Measurements from ENCODE around the gene ALG12.

Gene ALG12

GRCh38 chr22:49917974-49918910, at the start of gene ALG12, which contains the start of gene CRELD2:
ALG12 (minus strand) TSS chr22:49918438; CDS start chr22:49913765, 4,673 bp downstream.
CRELD2 (plus strand) TSS chr22:49918634; CDS start chr22:49918770, 136 bp downstream.
- DNase-seq = peak; percentile 98

- no peak for DNase-seq
Measured at GRCh38 chr22:49967706-49968208, 49.5 kb upstream of the ALG12 start.

GRCh38 chr22:49966774-49967705, 48.8 kb upstream of the ALG12 start:
- DNase-seq = no peak

DNA sequence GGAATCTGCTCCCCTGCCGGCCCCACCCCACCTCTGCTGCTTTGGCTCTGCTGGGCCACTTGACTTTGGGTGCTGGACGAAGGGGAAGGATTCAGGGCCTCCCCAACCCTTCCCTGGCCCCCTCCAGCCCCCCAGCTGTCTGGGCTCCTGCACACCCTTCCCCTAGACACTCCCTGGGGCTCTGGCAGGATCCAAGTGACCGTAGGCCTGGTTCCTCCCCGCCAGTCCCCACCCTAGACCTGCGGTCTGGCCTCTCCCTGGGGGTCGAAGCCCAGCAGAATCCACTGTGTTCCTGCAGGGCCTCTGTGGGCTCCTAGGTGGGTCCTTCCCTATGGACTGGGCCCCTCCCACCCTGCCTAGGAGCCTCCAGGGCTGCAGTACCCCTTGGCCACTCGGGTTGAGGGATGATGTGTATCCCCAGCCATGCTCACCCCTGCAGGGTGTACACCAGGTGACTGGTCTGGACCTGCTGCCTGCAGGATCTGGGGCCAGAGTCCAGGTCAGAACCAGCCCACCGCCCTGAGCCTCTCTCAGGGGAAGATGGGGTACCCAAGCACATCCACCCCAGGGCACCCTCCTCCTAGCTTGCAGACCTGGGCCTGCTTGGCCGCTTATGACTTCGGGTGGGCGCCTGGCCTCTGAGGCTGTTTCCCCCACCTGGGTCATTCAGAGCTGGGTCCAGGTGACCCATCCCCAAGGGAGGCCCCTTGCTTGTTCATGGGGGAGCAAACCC, 48.0 kb upstream of the ALG12 start:
- no peak for DNase-seq

- DNase-seq = no peak
Measured at GRCh38 chr22:49965091-49966040, 47.1 kb upstream of the ALG12 start.

- no peak for DNase-seq
Measured at GRCh38 chr22:49964136-49965090, 46.2 kb upstream of the ALG12 start.

- DNase-seq = no peak
Measured at GRCh38 chr22:49963647-49964026, 45.4 kb upstream of the ALG12 start.

GRCh38 chr22:49962751-49963646, 44.8 kb upstream of the ALG12 start:
- DNase-seq = no peak

DNA sequence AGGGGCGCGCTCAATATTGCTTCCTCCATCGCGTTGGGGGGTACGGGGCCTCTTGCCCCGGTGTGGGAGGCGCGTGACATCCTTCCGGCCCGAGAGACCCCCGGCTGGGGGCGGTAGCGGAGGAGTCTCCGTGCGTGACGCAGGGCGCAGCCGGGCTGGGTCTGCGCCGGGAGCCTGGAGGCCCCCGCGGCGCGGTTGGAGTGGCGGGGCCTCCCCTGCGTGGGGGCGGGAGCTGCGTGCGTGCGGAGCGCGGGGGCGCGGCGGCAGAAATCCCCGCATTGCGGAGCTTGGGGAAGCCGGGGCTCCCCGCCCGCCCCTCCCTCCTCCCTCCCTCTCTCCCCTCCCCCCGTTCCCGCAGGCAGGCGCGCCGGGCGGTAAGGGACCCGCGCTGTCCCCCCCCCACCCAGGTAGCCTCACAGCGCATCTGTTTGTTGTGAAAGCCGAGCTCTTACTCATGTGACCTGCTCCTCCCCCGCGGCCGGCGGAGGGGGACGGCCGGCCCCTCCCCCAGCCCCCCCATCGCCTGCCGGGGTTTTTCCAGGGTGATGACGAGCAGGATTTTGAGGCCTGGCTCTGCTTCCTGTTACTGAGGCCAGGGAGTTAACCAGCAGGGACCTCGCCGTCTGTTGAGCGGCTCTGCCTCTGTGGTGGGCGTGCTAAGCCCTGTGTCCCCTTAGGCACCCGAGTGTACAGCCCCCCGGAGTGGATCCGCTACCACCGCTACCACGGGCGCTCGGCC, 43.9 kb upstream of the ALG12 start:
- peak; percentile 88 for DNase-seq

DNA sequence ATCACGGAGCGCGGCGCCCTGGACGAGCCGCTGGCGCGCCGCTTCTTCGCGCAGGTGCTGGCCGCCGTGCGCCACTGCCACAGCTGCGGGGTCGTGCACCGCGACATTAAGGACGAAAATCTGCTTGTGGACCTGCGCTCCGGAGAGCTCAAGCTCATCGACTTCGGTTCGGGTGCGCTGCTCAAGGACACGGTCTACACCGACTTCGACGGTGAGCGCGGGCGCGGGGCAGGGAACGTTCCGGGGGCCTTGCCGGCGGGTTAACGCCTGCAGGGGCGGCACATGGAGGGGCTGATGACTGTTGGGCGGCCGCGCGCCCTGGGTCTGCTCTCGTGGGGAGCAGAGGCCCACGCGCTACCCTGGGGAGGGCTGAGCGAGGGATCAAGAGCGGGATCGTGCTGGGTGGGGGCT, 43.4 kb upstream of the ALG12 start:
- no peak for DNase-seq

DNA sequence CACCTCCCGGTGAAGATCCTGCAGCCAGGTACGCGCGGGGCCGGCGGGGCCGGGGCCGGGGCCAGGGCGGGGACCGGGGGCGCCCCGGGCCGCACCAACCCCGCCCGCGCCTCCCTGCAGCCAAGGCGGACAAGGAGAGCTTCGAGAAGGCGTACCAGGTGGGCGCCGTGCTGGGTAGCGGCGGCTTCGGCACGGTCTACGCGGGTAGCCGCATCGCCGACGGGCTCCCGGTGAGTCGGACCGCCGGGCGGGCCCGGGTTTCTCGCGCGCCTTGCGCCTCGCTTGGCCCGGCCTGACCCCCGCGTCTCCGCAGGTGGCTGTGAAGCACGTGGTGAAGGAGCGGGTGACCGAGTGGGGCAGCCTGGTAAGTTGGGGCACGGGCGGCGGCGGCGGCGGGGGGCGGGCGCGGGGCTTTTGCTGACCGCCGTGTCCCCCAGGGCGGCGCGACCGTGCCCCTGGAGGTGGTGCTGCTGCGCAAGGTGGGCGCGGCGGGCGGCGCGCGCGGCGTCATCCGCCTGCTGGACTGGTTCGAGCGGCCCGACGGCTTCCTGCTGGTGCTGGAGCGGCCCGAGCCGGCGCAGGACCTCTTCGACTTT, 42.9 kb upstream of the ALG12 start:
- DNase-seq = no peak

GRCh38 chr22:49960159-49961004, 42.1 kb upstream of the ALG12 start, which contains the start of gene PIM3:
PIM3 (plus strand) TSS chr22:49960772; CDS start chr22:49960948, 176 bp downstream.
- DNase-seq = peak; percentile 93

DNA sequence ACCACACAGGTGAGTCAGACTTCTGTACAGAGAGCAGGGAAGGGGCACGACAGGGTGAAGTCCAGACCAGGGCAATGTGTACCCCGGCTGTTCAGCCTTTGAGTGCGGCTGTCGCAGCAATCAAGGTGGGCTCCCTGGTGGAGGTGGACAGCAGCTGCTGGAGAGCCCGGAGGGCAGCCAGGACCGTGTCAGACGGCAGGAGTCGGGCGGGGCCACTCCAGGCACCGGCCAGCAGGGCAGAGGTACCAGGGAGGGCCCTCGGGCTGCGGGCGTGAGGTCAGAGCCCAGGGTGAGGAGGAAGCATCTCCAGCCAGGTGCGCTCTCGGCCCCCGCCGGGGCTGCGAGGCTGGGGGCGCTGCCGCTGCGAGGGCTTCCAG, 41.5 kb upstream of the ALG12 start:
- DNase-seq = no peak

DNA sequence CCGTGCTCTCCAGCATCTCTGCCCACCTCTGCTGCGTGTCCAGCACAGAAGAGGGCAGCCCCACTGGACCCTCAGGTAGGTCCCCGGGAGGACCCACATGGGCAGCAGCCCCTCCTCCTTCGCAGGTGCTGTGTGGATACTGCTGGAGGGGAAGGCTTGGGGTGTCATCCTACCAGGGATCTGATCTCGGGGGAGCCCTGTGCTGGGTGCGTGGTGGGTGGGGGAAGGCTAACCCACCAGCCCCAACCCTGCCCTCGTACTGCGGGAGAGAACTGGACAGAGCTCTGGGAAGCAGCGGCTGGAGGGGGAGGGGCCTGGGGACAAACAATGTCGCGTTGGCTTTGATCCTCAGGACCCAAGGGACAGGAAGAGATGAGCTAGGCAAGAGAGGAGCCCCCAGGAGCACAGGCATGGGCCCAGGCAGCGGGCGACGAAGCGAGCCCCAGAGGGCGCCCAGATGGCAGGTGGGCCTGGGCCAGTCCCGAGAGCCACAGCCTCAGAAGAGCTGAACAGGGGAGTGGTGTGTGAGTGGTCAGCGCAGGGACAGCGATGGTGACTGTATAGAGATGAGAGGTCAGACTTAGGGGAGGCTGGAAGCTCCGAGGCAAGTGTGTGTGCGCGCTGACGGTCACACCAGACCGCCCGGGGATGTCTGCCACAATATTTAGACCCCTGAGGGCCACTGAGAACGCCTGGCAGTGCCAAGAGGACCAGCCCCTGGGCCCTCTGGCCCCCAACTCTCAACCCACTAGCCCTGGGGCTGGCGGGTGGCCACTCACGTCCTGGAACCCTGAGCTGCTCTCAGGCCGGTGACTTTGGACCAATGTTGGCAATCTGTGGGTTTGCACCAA, 40.9 kb upstream of the ALG12 start:
- no peak for DNase-seq

GRCh38 chr22:49958366-49958921, 40.2 kb upstream of the ALG12 start:
- no peak for DNase-seq
